ENCODE results near the gene MEIOB. TPM values are rescaled to one million over a fixed set of nuclear protein-coding genes. Genes with fewer than 3 reads are reported as not detected.

The MEIOB gene
- polyA plus RNA-seq, 2 of the 4 experiments (the other 2 are of a cell fraction), result 2.9 to 9.1 TPM

GRCh38 chr16:1878256-1878655, 6.3 kb upstream of the MEIOB start:
- no peaks in the 10 kb centered on the region for H3K9me3 ChIP-seq
- DNase-seq (ENCODE audit: low read depth in 1 of 2, low spot score in 1 of 2) (no peak), FAIRE-seq (no peak), ATAC-seq (no peak)
- 74% methylated on average over 5 of the region's 5 CpGs for WGBS (ENCODE audit: missing lambda C conversion rate)
- H3K4me1 ChIP-seq, result peaks cover 14% of the 10 kb centered on the region; the same call in 2 of the 3 replicates
- ChIA-PET POLR2A (no interaction called here), CTCF (interaction anchor here (1.3 to 25.7 kb wide), 3 partner anchors 14 to 53 kb away, joined by 3 to 396 read pairs (median 4); no protein-coding TSS in a partner anchor)
- no peak overlapping the region for H3K4me3 ChIP-seq
- TF ChIP-seq BCL3 (IDR thresholded peaks at IDR 0.05), result no peak
- no peak for TF ChIP-seq HEYL (CRISPR knock-in tag; IDR thresholded peaks at IDR 0.05)
- no peak for TF ChIP-seq ZSCAN20 (CRISPR knock-in tag; IDR thresholded peaks at IDR 0.05)
- no peak for TF ChIP-seq MAZ (IDR thresholded peaks at IDR 0.05; ENCODE audit: borderline replicate concordance, low read depth, low read length)
- TF ChIP-seq ZNF302 (CRISPR knock-in tag; IDR thresholded peaks at IDR 0.05), result no peak
- TF ChIP-seq GATA3 (IDR thresholded peaks at IDR 0.05; ENCODE audit: borderline replicate concordance), result no peak
- no peak for TF ChIP-seq MAFK (IDR thresholded peaks at IDR 0.05; ENCODE audit: partially characterized antibody)
- TF ChIP-seq CEBPB (IDR thresholded peaks at IDR 0.05), result no peak
- TF ChIP-seq, protein P1, sequence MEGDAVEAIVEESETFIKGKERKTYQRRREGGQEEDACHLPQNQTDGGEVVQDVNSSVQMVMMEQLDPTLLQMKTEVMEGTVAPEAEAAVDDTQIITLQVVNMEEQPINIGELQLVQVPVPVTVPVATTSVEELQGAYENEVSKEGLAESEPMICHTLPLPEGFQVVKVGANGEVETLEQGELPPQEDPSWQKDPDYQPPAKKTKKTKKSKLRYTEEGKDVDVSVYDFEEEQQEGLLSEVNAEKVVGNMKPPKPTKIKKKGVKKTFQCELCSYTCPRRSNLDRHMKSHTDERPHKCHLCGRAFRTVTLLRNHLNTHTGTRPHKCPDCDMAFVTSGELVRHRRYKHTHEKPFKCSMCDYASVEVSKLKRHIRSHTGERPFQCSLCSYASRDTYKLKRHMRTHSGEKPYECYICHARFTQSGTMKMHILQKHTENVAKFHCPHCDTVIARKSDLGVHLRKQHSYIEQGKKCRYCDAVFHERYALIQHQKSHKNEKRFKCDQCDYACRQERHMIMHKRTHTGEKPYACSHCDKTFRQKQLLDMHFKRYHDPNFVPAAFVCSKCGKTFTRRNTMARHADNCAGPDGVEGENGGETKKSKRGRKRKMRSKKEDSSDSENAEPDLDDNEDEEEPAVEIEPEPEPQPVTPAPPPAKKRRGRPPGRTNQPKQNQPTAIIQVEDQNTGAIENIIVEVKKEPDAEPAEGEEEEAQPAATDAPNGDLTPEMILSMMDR (IDR thresholded peaks at IDR 0.05), result no peak
- TF ChIP-seq CHD4 (IDR thresholded peaks at IDR 0.05; ENCODE audit: borderline replicate concordance), result no peak
- TF ChIP-seq TP53 (CRISPR knock-in tag; IDR thresholded peaks at IDR 0.05), result no peak
- TF ChIP-seq HOXA7 (CRISPR knock-in tag; IDR thresholded peaks at IDR 0.05), result no peak
- no peak for TF ChIP-seq CHD2 (IDR thresholded peaks at IDR 0.05; ENCODE audit: low read length, partially characterized antibody)
- no peak for TF ChIP-seq RARB (CRISPR knock-in tag; IDR thresholded peaks at IDR 0.05)
- TF ChIP-seq, protein P2, sequence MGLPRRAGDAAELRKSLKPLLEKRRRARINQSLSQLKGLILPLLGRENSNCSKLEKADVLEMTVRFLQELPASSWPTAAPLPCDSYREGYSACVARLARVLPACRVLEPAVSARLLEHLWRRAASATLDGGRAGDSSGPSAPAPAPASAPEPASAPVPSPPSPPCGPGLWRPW (IDR thresholded peaks at IDR 0.05), result no peak
- H3K27ac ChIP-seq, result no peak overlapping the region
- H3K4me2 ChIP-seq, result 0 out of 3 replicates have a peak overlapping the region, but pooled peaks have one; percentile 22

GRCh38 chr16:1877804-1878203, 5.8 kb upstream of the MEIOB start:
- DNase-seq (ENCODE audit: low read depth in 1 of 2, low spot score in 1 of 2) (no peak), ATAC-seq (no peak; a peak in 2 of 6 replicates), FAIRE-seq (no peak)
- 45% methylated on average over 11 of the region's 11 CpGs for WGBS (ENCODE audit: missing lambda C conversion rate)
- POLR2A ChIA-PET, result no interaction called here
- Histone ChIP-seq H3K9me3 (no peaks in the 10 kb centered on the region), H3K4me1 (peaks cover 14% of the 10 kb centered on the region; the same call in 2 of the 3 replicates), H3K4me3 (no peak overlapping the region), H3K4me2 (0 out of 3 replicates have a peak overlapping the region, but pooled peaks have one; percentile 22), H3K27ac (peak overlapping the region in 1 of 2 experiments; percentile 47; a peak in 1 of 6 replicates)
- CTCF ChIA-PET, result interaction anchor here (1.3 to 25.7 kb wide), 2 partner anchors 14 to 54 kb away, joined by 4 to 396 read pairs; no protein-coding TSS in a partner anchor
- TF ChIP-seq HEYL (CRISPR knock-in tag; IDR thresholded peaks at IDR 0.05) (no peak), HOXA7 (CRISPR knock-in tag; IDR thresholded peaks at IDR 0.05) (no peak), RNF2 (IDR thresholded peaks at IDR 0.05; ENCODE audit: borderline replicate concordance, low read depth) (no peak), EP300 (IDR thresholded peaks at IDR 0.05) (no peak), JUNB (IDR thresholded peaks at IDR 0.05) (no peak), JUN (IDR thresholded peaks at IDR 0.05) (no peak), HOXB13 (CRISPR knock-in tag; IDR thresholded peaks at IDR 0.05; ENCODE audit: low read depth) (no peak), CHD4 (IDR thresholded peaks at IDR 0.05; ENCODE audit: borderline replicate concordance) (no peak), MAZ (IDR thresholded peaks at IDR 0.05; ENCODE audit: borderline replicate concordance, low read depth, low read length) (no peak), POLR2A (IDR thresholded peaks at IDR 0.05; ENCODE audit: low read length) (no peak), SMC3 (IDR thresholded peaks at IDR 0.05) (no peak), TFCP2L1 (CRISPR knock-in tag; IDR thresholded peaks at IDR 0.05) (no peak), RARB (CRISPR knock-in tag; IDR thresholded peaks at IDR 0.05) (no peak), ESRRA (IDR thresholded peaks at IDR 0.05; ENCODE audit: borderline replicate concordance, low read length) (no peak)
- TF ChIP-seq, protein P3, sequence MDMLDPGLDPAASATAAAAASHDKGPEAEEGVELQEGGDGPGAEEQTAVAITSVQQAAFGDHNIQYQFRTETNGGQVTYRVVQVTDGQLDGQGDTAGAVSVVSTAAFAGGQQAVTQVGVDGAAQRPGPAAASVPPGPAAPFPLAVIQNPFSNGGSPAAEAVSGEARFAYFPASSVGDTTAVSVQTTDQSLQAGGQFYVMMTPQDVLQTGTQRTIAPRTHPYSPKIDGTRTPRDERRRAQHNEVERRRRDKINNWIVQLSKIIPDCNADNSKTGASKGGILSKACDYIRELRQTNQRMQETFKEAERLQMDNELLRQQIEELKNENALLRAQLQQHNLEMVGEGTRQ (IDR thresholded peaks at IDR 0.05), result no peak
- TF ChIP-seq, protein P4, sequence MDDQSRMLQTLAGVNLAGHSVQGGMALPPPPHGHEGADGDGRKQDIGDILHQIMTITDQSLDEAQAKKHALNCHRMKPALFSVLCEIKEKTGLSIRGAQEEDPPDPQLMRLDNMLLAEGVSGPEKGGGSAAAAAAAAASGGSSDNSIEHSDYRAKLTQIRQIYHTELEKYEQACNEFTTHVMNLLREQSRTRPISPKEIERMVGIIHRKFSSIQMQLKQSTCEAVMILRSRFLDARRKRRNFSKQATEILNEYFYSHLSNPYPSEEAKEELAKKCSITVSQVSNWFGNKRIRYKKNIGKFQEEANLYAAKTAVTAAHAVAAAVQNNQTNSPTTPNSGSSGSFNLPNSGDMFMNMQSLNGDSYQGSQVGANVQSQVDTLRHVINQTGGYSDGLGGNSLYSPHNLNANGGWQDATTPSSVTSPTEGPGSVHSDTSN (IDR thresholded peaks at IDR 0.05), result no peak
